GM13977 (cell line): Measurements from ENCODE around the gene TMEM175.

Experiments
- DNase-seq: peaks from one replicate; pipeline ENCODE4 v3.0.0; 2012; ENCODE audit warnings: low spot score
- CTCF ChIP-seq: IDR thresholded peaks from 2 replicates; pipeline ENCODE4 v1.5.1; 2012; ENCODE audit warnings: mild to moderate bottlenecking, control low read depth; ENCODE audit not compliant: insufficient read depth; ENCODE audit errors: extremely low read depth, missing control alignments
- in situ Hi-C: fragments of 300-500 bp; cut with MboI; formaldehyde crosslinking; loops from one replicate; pipeline ENCODE4 v1.12.0; 2022; ENCODE audit warnings: low sequenced_read_pairs, low pct_unique_long_range_greater_than_20kb, mixed read lengths, inconsistent platforms; ENCODE audit not compliant: unreplicated experiment

Gene TMEM175

GRCh38 chr4:982291-982690 is 50.0 kb downstream of the TMEM175 start:
- TF ChIP-seq CTCF, result no peak
- no peak for DNase-seq
- in situ Hi-C loops, result no loop called here

- no peak for DNase-seq
- TF ChIP-seq CTCF, result no peak
- in situ Hi-C loops, result no loop called here
Observed at GRCh38 chr4:982814-983213, 50.6 kb downstream of the TMEM175 start.

GRCh38 chr4:984336-985054 is 52.2 kb downstream of the TMEM175 start:
- no peak for TF ChIP-seq CTCF
- no peak for DNase-seq
- in situ Hi-C loops, result no loop called here

- TF ChIP-seq CTCF, result no peak
- peak; percentile 90 for DNase-seq
- in situ Hi-C loops, result no loop called here
Observed at GRCh38 chr4:985123-985830, 53.0 kb downstream of the TMEM175 start.

GRCh38 chr4:986428-986878 is 54.2 kb downstream of the TMEM175 start:
- no peak for DNase-seq
- in situ Hi-C loops, result no loop called here
- no peak for TF ChIP-seq CTCF

- DNase-seq, result peak; percentile 95
- TF ChIP-seq CTCF, result peak; percentile 70
- in situ Hi-C loops, result no loop called here
Observed at GRCh38 chr4:986879-987623, 54.8 kb downstream of the TMEM175 start, which contains the start of gene IDUA. IDUA (plus strand) TSS chr4:987044; CDS start chr4:987085, 41 bp downstream.
